Left colon (tissue), 2 donors: ENCODE results near the gene ABCA2. TPM values are rescaled to one million over a fixed set of nuclear protein-coding genes. Genes with fewer than 3 reads are reported as not detected.

Experiments
- ATAC-seq: fragments of 200-7000 bp; cut with Tn5 transposase; one replicate; pipeline ENCODE4 v1.9.1; 2020; ENCODE audit warnings: mild to moderate bottlenecking, moderate library complexity
- DNase-seq, 2 donors: peaks; one replicate each; pipeline ENCODE4 v3.0.0-alpha.2; 2020
- intact Hi-C, 2 donors: fragments of 100-400 bp; cut with DNase I in 1 of 2; cut with micrococcal nuclease in 1 of 2; formaldehyde crosslinking; loops; one replicate each; pipeline versions ENCODE4 v1.11.2 to v1.14.0; 2022; cut with DNase I, micrococcal nuclease
- total RNA-seq, 2 donors: library from RNA; stranded (reverse); fragmentation: NEBNext Ultra II Directional; extraction: Animal tissue kit (Norgen Biotek cat#: 25700); gene quantifications; one replicate each; pipeline ENCODE4 v1.2.1, GENCODE V29; 2021
- donor health status: DM: no; HTN: no; CAD: no.
- donor health status: DM: yes; HTN: yes; CAD: no.

Gene ABCA2
- total RNA-seq, 2 donors from 2014 or later, result 55.5 to 56.0 TPM

DNA sequence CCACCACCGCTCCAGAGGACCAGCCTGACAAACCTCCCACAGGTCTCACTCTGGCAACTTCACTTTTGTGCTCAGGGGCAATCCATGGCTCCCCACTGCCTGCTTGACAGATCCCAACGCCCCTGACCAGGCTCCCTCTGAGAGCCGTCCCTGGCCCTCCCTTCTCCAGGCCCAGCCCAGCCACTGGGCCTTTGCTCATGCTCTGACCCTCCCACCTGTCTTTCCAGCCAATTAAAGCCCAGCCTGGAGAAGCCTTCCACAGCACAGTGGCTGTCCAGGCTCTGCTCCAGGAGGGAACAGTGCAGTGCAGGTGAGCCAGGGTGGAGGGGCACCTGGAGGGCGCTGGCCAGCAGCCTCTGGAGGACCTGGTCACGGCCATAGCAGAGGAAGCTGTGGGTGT is 22.5 kb upstream of the ABCA2 start:
- no peak for DNase-seq
- intact Hi-C loops, result no loop called here
- no peak for ATAC-seq

DNA sequence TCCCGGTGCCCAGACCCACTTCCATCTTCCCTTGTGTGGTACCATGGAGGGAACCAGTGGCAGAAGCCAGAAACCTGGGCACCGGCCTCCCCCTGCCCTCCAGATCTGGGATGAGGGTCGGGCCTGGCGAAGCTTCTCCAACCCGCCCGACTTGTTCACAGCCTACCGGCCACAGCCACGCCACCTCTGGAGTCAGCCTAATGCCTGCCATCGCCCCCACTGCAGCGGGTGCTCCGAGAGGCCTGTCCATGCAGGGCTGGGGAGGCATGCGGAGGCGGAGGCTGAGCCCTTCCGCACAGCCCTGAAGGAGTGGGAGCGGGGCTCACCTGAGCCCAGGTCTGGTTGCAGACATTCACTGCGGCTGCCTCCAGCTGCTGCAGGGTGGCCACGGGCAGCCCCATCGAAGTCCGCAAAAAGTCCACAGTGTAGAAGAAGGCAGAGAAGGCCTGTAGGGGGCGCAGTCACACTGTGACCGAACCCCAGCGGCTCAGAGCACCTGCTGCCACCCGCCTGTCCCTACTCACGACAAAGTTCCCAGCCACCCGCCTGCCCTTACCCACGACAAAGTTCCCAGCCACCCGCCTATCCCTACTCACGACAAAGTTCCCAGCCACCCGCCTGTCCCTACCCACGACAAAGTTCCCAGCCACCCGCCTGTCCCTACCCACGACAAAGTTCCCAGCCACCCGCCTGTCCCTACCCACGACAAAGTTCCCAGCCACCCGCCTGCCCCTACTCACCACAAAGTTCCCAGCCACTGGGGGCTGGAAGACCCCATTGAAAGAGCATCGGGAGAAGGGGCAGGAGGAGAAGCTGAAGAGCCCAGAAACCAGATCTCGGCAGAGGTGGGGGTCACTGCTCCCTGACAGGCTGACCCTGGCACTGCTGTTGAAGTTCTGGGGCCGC is 21.8 kb upstream of the ABCA2 start:
- peak; percentile 9 for ATAC-seq
- intact Hi-C loops, result no loop called here
- DNase-seq, result peak in 1 of 2 donors; percentile 87

DNA sequence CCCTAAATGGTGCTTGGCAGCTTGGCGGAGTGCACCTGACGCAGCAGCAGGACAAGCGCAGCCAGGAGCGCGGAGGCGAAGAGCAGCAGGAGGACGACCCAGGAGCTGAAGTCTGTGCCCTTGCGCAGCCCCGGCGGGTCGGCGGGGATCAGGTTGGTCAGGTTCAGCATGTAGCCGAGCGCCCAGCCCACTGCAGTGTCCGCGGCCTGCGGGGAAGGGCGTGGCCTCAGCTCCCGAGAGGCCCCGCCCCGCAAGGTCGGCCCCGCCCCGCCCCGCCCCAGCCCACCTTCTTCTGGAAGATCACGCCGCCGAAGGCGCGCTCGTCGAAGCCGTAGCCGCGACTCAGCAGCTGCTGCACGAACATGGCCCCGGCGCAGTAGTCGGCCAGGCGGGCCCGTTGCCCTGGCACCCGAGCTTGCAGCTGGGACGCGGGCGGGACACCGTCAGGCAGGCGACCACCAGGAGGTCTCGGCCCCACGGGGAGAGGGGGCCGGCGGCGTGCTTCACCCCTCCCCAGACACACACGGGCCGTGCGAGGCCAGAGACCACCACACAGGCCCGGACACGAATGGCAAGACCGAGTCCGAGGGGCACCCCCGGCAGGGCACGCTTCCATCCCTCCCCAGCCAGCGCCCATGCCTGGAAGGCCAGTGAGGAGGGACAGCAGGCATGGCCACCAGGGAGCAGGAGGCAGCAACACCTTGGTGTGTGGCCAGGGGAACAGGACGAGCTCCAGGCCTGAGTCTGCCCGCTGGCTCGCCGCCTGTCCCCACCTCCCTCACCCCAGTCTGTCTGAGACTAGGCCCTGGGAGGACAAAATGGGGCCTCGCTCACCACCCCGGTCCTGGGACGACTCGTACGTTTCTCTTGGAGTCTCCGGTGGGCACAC is 20.9 kb upstream of the ABCA2 start:
- DNase-seq (no peak), ATAC-seq (no peak)
- intact Hi-C loops, result no loop called here

DNA sequence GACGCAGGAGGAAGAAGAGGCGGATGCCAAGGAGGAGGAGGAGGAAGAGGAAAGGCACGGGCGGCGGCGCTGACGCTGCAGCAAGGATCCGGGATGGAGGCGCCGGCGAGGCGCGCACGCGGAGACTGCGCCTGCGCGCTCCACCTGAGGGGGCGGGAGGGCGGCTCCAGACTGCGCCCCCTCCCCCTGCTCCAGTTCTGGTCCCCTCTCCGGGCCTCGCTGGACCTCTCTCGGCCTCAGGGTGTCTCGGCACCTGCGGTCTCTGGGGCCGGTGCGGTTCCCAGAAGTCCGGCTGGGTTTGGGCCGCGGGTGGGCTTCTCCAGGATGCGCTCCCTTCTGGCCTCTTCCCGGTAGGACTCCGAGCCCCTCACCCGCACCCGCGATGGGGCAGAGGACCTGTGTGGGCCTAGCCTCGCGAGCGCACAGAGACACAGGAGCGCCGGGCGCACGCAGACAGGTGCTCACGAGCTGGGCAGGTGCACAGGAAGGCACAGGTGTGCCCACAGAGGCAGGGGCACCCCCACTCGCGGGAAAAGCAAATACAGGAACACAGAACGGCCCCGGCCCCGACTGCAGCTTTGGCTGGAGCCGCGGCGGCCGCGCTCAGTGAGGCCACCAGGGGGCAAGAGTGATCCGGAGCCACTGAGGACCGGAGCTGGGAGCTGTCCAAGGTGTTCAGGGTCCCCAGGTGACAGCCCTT is 18.2 kb upstream of the ABCA2 start, which contains the start of gene NPDC1:
TSS of gene NPDC1 (minus strand) at position 90 of the 700 bp plus-strand sequence. CDS start 188 bp downstream, outside the sequence.
- intact Hi-C loops, result no loop called here

DNA sequence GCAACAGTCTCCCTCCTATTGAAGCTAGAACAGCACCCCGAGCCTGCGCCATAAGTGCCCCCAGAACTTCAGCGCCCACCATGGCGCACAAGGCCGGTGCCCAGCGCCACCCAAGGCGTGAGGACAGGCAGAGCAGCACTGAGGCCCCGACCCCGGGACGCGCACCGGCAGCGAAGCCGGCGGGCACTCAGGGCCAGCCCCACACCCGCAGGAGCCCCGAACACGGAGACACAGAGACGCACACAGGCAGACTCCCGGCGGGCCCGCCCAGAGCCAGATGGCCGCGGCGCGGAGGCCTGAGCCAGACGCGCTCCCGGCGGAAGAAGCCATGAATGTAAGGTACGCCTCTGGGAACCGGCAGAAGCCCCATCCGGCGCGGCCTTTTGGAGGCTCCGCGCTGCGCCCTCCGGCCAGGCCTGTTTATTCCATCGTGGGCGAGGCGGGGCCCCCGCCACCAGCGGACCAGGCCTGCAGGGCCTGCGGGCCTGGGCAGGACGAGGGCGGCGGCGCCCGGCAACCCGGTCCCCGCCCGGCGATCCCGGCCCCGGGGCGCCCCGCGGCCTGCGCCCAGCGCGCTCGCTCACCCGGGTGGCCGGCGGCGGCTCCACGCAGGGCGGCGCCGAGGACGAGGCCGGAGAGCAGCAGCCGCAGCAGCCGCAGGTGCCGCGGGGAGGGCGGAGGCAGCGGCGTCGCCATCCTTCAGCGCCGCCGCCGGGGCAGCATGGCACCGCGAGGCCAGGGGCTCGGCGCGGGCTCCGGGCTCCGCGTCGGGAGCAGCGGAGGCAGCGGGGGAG is 17.5 kb upstream of the ABCA2 start:
- ATAC-seq (peak; percentile 37), DNase-seq (peak in 1 of 2 donors; percentile 52)
- intact Hi-C loops, result no loop called here

More for the DNA sequence above, 18.2 kb upstream of the ABCA2 start, which contains the start of gene NPDC1:
- DNase-seq, result peak; percentile 75 to 91
- peak; percentile 67 for ATAC-seq

DNA sequence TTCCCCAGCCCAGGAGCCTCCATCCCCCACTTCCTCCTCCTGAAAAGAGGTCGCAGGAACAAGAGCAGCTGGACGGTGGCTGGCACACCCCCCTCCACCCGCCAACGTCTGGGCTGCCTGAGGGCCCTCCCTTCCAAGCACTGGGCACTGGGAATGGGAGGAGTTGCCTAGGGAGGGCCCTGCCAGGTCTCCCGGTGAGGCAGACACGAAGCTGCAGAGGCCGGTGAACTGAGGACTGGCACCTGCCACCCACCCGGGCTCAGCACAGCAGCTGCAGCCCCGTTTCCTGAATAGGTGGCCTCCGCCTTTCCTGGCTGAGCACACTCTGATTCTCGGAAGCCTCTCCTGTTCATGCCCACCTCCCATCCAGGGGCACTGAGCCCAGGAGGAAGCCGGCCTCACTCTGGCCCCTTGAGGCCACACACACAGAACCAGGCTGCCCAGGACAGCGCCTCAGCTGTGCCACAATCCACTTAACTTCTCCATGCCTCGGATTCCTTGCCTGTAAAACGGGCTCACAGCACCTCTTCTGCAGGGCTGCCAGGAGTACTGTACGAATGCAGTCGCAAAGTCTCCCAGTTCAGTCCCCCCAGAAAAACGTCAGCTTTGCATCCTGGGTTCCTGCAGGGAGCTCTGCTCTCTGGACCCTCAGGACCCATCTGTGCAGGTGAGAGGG is 16.6 kb upstream of the ABCA2 start:
- ATAC-seq (peak; percentile 76), DNase-seq (peak; percentile 74 to 75)
- intact Hi-C loops, result no loop called here

DNA sequence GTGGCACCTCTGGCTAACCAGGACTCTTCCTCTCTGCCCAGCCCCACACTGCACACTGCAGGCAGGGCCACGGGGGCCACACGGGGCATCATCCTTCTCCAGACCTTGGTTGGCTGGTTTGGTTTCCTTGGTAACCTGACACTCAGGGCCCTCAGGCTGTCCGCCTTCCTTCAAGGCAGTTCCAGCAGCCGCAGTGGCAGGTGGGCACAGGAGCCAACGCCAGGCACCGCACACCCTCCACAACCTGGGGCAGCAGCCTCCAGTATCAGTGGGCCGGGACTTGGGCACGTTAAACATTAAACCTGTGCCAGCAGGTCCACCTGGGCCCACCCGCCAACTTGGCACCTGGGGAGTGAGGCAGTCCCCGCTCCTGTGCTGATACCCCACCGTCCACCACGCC is 16.0 kb upstream of the ABCA2 start:
- DNase-seq, result no peak

DNA sequence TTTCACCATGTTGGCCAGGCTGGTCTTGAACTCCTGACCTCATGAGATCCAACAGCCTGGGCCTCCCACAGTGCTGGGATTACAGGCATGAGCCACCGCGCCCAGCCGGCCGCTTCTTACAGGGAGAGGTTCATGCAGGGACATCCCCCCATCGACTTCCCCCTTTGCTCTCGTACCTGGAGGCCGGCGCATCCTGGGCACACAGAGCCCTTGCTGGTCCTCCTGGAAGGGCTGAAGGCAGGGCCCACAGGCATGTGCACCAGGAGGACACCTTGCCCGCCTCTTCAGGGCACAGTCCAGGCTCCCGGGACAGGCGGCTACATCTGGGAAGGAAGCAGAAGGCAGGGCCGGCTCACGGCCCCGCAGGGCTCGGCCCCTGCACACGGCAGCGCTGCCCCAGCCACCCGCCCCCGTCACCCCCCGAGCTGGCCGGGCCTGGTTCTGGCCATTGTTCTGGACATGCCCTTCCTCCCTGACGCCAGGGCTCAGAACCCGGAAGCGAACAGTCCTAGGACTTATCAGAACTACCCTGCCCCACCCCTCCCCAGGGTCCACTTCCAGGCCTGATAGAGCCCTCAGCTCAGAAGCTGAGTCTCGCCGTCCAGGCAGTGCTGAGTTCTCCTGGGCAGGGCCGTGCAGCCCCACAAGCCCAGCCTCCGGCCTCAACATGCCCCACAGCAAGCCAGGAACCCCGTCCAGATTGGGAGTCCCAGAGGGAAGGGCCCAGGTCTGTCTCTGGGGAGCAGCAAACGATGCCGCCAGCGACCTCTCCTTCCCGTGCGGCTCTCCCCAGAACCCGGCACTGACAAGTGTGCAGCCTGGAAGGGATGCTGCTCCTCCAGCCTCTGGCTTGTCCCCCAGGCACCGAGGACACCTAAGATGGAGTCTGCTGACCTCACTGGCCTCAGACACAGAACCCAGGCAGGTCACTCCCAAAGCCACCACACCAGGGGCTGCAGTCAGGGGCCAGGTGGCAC is 15.0 kb upstream of the ABCA2 start:
- ATAC-seq (no peak), DNase-seq (no peak)
- intact Hi-C loops, result no loop called here

More for the DNA sequence above, 16.0 kb upstream of the ABCA2 start:
- ATAC-seq, result peak; percentile 2
- intact Hi-C loops, result no loop called here

DNA sequence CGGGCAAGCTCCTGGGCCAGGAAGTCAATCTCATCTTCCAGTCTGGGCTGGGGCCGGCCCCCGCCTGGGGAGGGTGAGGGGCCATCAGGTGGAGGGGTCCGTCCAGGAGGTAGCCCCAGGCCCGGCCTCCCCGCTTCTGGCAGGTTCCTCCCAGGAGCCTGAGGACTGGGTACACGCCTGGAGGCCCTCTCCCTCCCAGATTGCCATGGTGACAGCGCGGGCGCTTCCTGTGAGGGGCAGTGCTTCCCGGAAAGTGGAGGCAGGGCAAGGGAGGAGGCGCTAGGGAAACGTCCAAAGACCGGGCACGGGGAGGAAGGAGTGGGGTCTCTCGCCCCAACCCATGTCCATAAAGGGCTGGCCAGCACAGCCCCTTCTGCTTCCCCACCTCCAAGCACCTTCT is 13.1 kb upstream of the ABCA2 start:
- ATAC-seq (no peak), DNase-seq (no peak)
- intact Hi-C loops, result no loop called here

DNA sequence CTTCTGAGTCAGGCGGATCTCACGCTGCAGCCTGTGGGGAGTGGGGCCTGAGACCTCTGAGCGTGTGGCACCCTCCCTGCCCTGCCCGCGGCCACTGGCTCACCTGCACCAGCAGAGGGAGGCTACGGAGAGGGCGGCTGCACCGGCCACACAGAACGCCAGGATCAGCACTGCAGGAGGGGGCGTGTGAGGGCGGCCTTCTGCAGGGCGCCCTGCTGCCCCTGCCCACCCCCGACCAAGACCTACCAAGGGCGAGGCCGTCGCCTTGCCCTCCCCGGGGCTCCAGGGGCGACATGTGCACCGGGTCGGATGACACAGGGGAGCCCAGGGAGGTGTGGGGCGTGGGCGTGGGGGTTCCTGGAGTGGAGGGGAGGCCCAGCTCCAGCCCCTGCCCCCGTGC is 12.5 kb upstream of the ABCA2 start:
- DNase-seq (no peak), ATAC-seq (no peak)
- intact Hi-C loops, result no loop called here

DNA sequence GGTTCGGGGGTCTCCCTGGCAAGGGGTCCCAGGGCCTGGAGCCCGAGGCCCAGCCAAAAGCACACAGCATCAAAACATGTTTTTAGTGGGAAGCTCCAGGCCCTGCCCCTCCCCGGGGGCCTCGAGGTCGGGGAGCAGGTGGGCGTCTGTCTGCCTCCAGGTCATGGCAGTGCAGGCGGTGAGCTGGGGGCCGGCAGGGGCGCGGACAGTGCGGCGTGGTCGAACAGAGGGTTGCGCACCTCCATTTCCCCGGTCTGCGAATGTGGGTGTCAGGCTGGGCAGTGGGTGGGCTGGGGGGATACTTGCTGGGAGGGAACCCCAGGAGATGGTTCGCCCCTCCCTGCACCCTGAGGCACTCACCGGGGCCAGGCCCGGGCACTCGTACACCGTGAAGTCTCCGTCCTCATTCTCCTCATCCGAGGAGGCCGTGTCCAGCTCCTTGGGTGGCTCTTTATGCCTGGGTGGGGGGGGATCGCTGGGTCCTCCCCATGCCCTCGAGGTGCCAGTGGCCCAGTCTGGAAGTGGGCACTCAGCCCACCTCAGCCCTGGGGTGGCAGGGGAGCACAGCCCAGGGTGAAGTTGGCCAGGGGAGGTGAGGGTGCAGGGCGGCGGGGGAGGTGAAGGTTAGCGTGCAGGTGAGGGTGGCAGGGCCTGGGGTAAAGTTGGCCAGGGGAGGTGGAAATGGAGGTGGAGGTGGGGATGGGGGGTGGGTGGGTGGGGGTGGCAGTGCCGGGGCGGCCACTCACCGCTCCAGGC is 11.8 kb upstream of the ABCA2 start:
- no peak for ATAC-seq
- intact Hi-C loops, result loop anchor here in 1 of 2 donors (5.0 kb wide), 1 partner anchor 252 kb away; no protein-coding TSS in a partner anchor
- DNase-seq, result no peak

DNA sequence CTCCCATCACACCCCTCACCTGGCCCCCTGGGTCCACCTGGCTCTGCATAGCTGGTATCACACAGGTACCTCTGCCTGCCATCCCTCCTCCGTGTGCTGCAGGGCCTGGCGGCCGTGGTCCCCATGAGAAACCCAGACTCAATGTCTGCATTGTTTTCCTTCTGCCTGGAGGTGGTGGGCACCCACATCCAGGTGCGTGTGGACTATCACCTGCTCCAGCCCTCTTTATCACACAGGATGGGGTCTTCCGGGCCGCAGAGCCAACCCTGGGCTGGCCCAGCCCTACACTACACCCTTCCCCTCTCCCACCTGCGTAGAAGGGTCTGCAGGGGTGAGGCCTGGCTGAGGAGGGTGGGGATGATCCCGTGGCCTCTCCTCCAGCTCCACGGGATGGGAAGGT is 10.9 kb upstream of the ABCA2 start:
- ATAC-seq, result no peak
- DNase-seq, result no peak
- intact Hi-C loops, result loop anchor here in 1 of 2 donors (5.0 kb wide), 1 partner anchor 252 kb away; no protein-coding TSS in a partner anchor

DNA sequence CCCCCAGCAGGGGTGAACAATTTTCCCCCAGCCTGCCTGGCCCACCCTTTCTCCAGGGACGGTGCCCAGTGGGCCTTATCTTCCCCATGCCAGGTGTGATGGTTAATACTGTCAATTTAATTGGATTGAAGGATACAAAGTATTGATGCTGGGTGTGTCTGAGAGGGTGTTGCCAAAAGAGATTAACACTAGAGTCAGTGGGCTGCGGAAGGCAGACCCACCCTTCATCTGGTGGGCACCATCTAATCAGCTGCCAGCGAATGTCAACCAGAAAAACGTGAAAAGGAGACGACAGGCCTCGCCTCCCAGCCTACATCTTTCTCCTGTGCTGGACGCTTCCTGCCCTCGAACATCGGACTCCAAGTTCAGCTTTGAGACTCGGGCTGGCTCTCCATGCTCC is 9.4 kb upstream of the ABCA2 start:
- DNase-seq (no peak), ATAC-seq (no peak)
- intact Hi-C loops, result loop anchor here in 1 of 2 donors (5.0 kb wide), 1 partner anchor 250 kb away; no protein-coding TSS in a partner anchor

DNA sequence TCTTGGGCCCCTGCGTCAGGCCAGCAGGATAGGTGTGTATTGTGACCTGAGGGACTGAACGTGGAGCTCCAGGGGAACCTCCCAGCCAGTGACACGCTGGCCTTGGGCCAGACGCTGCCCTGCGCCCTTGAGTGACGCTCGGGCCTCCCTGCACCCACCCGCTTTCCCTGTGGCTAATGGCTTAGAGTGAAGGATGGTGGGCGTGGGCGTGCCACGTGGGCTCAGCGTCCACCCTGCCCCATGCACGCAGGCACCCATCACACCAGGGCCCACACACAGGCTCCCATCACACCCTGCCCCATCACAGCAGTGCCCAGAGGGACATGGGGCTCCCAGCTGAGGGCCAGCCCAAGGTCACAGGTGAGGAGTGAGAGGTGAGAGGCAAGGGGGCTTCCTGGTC is 9.0 kb upstream of the ABCA2 start:
- no peak for ATAC-seq
- intact Hi-C loops, result loop anchor here in 1 of 2 donors (5.0 kb wide), 1 partner anchor 250 kb away; no protein-coding TSS in a partner anchor
- DNase-seq, result no peak

DNA sequence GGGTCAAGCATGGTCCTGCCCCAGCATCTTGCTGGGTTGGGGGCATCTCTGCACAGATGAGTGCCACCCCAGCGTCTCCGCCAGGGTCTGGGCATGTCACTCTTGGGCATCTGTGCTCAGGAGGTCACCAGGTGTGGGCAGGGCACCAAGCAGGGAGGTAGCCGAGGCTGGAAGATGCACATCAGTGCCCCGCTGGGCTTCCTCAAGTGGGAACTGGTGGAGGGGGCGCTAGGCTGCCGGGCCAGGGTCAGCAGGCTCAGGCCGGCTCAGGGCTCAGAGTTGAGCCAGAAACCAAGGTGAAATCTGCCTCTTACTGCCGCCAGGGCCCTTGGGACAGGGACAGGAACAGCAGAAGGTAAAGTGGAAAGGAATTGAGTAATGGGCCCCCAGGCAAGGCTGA is 7.9 kb upstream of the ABCA2 start:
- DNase-seq, result no peak
- intact Hi-C loops, result loop anchor here in 1 of 2 donors (5.0 kb wide), 1 partner anchor 249 kb away; no protein-coding TSS in a partner anchor
- no peak for ATAC-seq

DNA sequence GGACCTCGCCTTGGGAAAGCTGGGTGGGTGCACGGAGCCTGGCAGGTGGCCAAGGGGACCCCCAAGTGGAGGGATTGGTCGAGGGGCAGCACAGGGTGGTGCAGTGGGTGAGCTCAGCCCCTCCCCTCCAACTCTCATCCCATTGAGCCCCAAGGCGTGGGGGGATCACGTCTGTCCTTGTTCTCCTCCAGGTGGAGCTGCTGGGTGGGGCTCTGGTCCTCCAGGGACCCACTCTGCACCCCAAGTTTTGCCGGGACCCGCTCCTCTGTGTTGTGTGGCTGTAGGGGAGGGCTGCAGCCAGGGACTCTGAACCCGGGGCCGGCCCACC is 7.4 kb upstream of the ABCA2 start:
- peak; percentile 2 for ATAC-seq
- DNase-seq, result no peak
- intact Hi-C loops, result loop anchor here in 1 of 2 donors (5.0 kb wide), 1 partner anchor 248 kb away; no protein-coding TSS in a partner anchor
